ENCODE measurements around the gene MUC6. TPM values are rescaled to one million over a fixed set of nuclear protein-coding genes. Genes with fewer than 3 reads are reported as not detected.

MUC6 gene
- total RNA-seq, 4 donors from 2014 or later, result under 0.01 to 2.7 (median under 0.01) TPM; not detected in 1

DNA sequence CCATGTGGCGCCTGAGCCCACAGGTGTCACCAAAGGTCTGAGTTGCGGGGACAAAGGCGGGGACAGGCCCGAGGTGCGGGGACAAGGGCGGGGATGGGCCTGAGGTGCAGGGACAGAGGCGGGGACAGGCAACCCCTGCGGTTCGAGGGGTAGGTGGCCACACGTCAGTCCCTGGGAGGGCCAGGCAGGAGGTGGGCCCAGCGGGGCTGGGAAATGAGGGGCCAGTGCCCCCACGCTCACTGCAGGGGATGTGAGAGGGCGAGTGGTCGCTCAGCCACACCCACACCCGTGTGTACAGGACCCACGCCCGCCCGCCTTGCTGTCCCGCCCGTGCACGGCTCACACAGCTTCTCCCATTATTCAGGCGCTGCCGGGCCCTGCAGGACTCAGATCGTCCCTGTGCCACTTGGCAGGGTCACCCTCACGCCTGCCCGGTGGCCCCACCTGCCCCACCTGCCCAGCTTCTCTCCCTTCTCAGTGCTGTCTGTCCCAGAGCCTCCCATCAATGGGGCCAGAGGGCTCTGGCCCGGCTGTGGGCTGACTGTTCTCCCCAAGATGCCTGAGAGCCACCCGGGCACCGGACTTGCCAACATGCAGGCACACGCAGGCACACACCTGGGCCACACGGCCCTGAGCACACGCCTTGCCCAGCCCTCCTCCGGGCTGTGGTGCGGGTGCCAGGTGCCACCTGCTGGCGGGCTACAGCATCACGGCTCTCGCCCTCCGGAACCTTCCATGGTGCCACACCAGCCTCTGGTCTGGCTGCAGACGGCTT lies 14.2 kb upstream of the MUC6 start:
- H3K27ac ChIP-seq, result no peak overlapping the region
- no peak overlapping the region for H3K4me3 ChIP-seq
- peak; percentile 27 to 35 for DNase-seq (ENCODE audit: low spot score in 2 of 2)
- peaks cover 0 to 63% of the 10 kb centered on the region in 2 donors for H3K27me3 ChIP-seq
- H3K4me1 ChIP-seq, result peaks cover 0 to 9% (median 0%) of the 10 kb centered on the region in 4 donors
- no peak for TF ChIP-seq POLR2A (IDR thresholded peaks at IDR 0.05)
- TF ChIP-seq, protein P1, sequence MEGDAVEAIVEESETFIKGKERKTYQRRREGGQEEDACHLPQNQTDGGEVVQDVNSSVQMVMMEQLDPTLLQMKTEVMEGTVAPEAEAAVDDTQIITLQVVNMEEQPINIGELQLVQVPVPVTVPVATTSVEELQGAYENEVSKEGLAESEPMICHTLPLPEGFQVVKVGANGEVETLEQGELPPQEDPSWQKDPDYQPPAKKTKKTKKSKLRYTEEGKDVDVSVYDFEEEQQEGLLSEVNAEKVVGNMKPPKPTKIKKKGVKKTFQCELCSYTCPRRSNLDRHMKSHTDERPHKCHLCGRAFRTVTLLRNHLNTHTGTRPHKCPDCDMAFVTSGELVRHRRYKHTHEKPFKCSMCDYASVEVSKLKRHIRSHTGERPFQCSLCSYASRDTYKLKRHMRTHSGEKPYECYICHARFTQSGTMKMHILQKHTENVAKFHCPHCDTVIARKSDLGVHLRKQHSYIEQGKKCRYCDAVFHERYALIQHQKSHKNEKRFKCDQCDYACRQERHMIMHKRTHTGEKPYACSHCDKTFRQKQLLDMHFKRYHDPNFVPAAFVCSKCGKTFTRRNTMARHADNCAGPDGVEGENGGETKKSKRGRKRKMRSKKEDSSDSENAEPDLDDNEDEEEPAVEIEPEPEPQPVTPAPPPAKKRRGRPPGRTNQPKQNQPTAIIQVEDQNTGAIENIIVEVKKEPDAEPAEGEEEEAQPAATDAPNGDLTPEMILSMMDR (IDR thresholded peaks at IDR 0.05), result peak; percentile 75 to 93 (median 82)
- no peaks in the 10 kb centered on the region for H3K9me3 ChIP-seq
- WGBS, 2 donors, result 40 to 57% methylated on average over 24 to 29 of the region's 39 CpGs
- no peaks in the 10 kb centered on the region for H3K36me3 ChIP-seq

- Histone ChIP-seq H3K4me3 (no peak overlapping the region), H3K27me3 (peaks cover 0 to 56% of the 10 kb centered on the region in 2 donors), H3K9me3 (no peaks in the 10 kb centered on the region), H3K27ac (no peak overlapping the region), H3K4me1 (peaks cover 0 to 9% (median 0%) of the 10 kb centered on the region in 4 donors), H3K36me3 (no peaks in the 10 kb centered on the region)
- TF ChIP-seq, protein P1 (IDR thresholded peaks at IDR 0.05), result no peak
- TF ChIP-seq POLR2A (IDR thresholded peaks at IDR 0.05), result no peak
- no peak for TF ChIP-seq EP300 (IDR thresholded peaks at IDR 0.05)
- no peak for DNase-seq (ENCODE audit: low spot score in 2 of 2)
- 80 to 87% methylated on average over 17 to 18 of the region's 18 CpGs for WGBS, 2 donors
Observed at GRCh38 chr11:1049911-1050580, 13.5 kb upstream of the MUC6 start.

DNA sequence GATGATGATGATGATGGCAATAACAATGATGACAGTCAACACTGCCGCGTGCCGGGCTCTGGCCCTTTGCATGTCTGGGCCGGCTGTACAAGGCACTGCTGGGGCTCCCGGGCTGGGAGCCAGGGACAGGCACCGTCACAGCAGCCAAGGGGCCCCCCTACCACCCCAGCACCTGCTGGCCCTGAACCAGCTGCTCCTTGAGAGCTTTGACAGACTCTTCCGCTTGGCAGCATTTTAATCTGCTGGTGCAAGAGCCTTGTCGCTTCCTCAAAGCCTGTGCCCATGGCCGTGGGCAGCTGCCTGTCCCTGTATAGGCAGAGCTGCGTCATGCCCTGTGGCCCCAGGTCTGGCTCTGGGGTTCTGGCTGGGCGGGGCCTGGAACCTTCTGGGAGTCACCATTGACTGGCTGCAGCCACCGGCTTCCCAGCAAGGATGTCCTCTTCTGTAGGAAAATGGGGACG lies 12.9 kb upstream of the MUC6 start:
- TF ChIP-seq, protein P1 (IDR thresholded peaks at IDR 0.05), result no peak
- TF ChIP-seq POLR2A (IDR thresholded peaks at IDR 0.05), result no peak
- Histone ChIP-seq H3K36me3 (no peaks in the 10 kb centered on the region), H3K27me3 (peaks cover 0 to 52% of the 10 kb centered on the region in 2 donors), H3K27ac (no peak overlapping the region), H3K4me1 (peaks cover 0 to 8% (median 0%) of the 10 kb centered on the region in 4 donors), H3K4me3 (no peak overlapping the region), H3K9me3 (no peaks in the 10 kb centered on the region)
- DNase-seq (ENCODE audit: low spot score in 2 of 2), result no peak
- WGBS, 2 donors, result 76 to 80% methylated on average over 9 to 13 of the region's 13 CpGs

GRCh38 chr11:1049071-1049405 lies 12.5 kb upstream of the MUC6 start:
- peaks cover 0 to 48% of the 10 kb centered on the region in 2 donors for H3K27me3 ChIP-seq
- no peaks in the 10 kb centered on the region for H3K9me3 ChIP-seq
- no peak overlapping the region for H3K27ac ChIP-seq
- TF ChIP-seq, protein P1 (IDR thresholded peaks at IDR 0.05), result no peak
- TF ChIP-seq EP300 (IDR thresholded peaks at IDR 0.05) (no peak), POLR2A (IDR thresholded peaks at IDR 0.05) (no peak)
- no peak overlapping the region for H3K4me3 ChIP-seq
- no peak for DNase-seq (ENCODE audit: low spot score in 2 of 2)
- WGBS, 2 donors, result 92 to 93% methylated on average over 6 of the region's 6 CpGs
- no peaks in the 10 kb centered on the region for H3K36me3 ChIP-seq
- H3K4me1 ChIP-seq, result peaks cover 0 to 4% (median 0%) of the 10 kb centered on the region in 4 donors
